ENCODE results near the gene CELA2B.
"Not testable (repeated sequence)": the region's sequence is repeated elsewhere in the genome, so short reads cannot be mapped to it uniquely, and the experiment has no call there.

CELA2B gene

GRCh38 chr1:15501208-15502032 lies 25.5 kb downstream of the CELA2B start:
- peak; percentile 10 for DNase-seq (ENCODE audit: low read depth)

GRCh38 chr1:15504436-15504835 lies 28.5 kb downstream of the CELA2B start:
- no peak for DNase-seq (ENCODE audit: low read depth)

GRCh38 chr1:15506831-15507230 lies 30.9 kb downstream of the CELA2B start:
- no peak for DNase-seq (ENCODE audit: low read depth)

GRCh38 chr1:15507278-15507677 lies 31.4 kb downstream of the CELA2B start:
- no peak for DNase-seq (ENCODE audit: low read depth)

- DNase-seq (ENCODE audit: low read depth) = no peak
Observed at GRCh38 chr1:15508700-15509487, 33.0 kb downstream of the CELA2B start.

GRCh38 chr1:15509586-15509985 lies 33.7 kb downstream of the CELA2B start:
- no peak for DNase-seq (ENCODE audit: low read depth)

- no peak for DNase-seq (ENCODE audit: low read depth)
Observed at GRCh38 chr1:15510611-15511405, 34.9 kb downstream of the CELA2B start.

GRCh38 chr1:15513192-15513591 lies 37.3 kb downstream of the CELA2B start:
- no peak for DNase-seq (ENCODE audit: low read depth)

GRCh38 chr1:15513919-15514318 lies 38.0 kb downstream of the CELA2B start:
- DNase-seq (ENCODE audit: low read depth) = no peak

- not testable (repeated sequence) for DNase-seq (ENCODE audit: low read depth)
Observed at GRCh38 chr1:15514557-15514956, 38.7 kb downstream of the CELA2B start.

GRCh38 chr1:15515022-15515663 lies 39.2 kb downstream of the CELA2B start:
- no peak for DNase-seq (ENCODE audit: low read depth)

- DNase-seq (ENCODE audit: low read depth) = no peak
Observed at GRCh38 chr1:15519625-15520024, 43.7 kb downstream of the CELA2B start.

GRCh38 chr1:15521206-15521906 lies 45.5 kb downstream of the CELA2B start:
- not testable (repeated sequence) for DNase-seq (ENCODE audit: low read depth)

- no peak for DNase-seq (ENCODE audit: low read depth)
Observed at GRCh38 chr1:15522551-15522950, 46.6 kb downstream of the CELA2B start.

- DNase-seq (ENCODE audit: low read depth) = no peak
Observed at GRCh38 chr1:15523104-15524020, 47.5 kb downstream of the CELA2B start.

- DNase-seq (ENCODE audit: low read depth) = no peak
Observed at GRCh38 chr1:15524021-15524282, 48.0 kb downstream of the CELA2B start, which contains the start of gene CASP9. Gene CASP9, minus strand, starts transcription at chr1:15524215. Its CDS starts 15 bp downstream, at chr1:15524200.

GRCh38 chr1:15524283-15525049 lies 48.6 kb downstream of the CELA2B start:
- DNase-seq (ENCODE audit: low read depth) = peak; percentile 99

GRCh38 chr1:15525050-15526020 lies 49.4 kb downstream of the CELA2B start:
- no peak for DNase-seq (ENCODE audit: low read depth)
